DMS153 treated with DMSO at 0.1 percent for 48 hours (cell line): ENCODE data around the gene SMIM44.
"Not testable (repeated sequence)": the region's sequence is repeated elsewhere in the genome, so short reads cannot be mapped to it uniquely, and the experiment has no call there.

Experiments used
- DNase-seq: peaks from one replicate; lab custom pipeline; 2025; ENCODE audit not compliant: unreplicated experiment; lab: John Stamatoyannopoulos, UW

The SMIM44 gene

GRCh38 chr19:3459089-3459881 lies 24.0 kb downstream of the SMIM44 start:
- DNase-seq, result no peak

DNA sequence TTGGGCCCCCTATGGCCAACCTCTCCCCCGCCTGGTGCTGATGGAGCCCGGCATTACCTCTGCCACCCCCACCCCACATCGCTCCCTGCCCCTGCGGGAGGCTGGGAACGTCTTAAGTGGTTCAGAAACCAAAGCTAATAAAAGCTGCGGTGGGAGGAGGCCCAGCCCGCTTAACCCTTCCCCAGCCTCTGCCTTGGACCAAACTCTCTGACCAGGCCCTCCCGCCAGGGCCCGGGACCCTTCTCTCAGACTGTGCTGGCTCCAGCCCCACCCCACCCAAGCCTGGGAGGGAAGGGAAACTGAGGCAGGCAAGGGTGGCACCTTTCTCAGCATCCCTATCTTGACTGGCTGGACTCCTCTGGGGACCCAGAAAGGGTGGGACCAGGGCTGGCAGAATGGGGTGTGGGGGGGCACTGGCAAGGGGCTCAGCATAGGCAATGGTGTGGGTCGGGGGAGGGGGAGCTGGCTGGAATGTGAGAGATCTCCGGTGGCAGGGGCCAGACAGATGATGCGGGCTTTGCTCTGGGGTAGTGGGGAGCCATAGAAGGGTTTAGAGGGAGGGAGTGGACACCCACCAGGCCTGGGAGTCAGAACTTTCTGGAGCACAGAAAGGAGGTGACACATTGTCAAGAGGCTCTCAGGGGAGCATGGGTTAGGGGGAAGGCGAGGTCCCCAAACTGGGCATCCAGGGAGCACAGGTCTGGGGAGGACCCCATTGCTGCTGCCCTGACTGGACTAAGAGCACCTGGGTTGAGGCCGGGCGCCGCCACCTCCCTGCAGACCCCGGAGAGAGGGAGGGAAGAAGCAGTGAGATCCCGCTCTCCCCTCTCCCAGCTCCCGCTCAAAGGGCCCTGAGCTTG lies 24.8 kb downstream of the SMIM44 start:
- no peak for DNase-seq

GRCh38 chr19:3457528-3458228 lies 25.6 kb downstream of the SMIM44 start:
- no peak for DNase-seq

GRCh38 chr19:3456925-3457527 lies 26.2 kb downstream of the SMIM44 start:
- DNase-seq, result no peak

DNA sequence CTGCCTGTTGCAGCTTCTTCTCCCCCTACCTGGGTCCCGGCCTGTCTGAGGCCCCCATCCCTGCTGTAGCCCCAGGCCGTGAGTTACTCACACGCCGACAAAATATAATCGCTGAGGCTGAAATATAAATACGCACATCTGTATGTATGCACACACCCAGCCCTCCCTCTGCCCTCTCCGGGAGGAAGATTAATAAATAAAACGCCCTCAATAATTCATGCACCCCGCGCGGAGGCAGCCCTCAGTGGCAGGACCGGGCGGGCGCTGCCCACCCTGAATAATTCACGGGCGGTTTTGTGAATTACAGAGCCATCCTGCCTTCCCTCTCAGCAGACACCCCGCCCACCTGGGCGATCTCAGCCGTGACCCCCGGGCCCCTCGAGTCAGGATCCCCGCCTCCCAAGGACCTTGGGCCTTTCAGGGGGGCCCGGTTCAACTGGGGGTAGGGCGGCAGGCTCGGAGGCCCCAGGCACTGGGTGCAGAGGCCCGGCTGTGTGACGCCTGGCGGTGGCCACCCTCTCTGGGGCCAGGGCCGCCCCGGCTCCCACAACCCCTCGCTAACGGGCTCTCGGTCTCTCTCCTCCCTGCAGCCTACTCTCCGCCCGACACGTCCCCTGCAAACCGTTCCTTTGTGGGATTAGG lies 27.2 kb downstream of the SMIM44 start:
- DNase-seq, result no peak

DNA sequence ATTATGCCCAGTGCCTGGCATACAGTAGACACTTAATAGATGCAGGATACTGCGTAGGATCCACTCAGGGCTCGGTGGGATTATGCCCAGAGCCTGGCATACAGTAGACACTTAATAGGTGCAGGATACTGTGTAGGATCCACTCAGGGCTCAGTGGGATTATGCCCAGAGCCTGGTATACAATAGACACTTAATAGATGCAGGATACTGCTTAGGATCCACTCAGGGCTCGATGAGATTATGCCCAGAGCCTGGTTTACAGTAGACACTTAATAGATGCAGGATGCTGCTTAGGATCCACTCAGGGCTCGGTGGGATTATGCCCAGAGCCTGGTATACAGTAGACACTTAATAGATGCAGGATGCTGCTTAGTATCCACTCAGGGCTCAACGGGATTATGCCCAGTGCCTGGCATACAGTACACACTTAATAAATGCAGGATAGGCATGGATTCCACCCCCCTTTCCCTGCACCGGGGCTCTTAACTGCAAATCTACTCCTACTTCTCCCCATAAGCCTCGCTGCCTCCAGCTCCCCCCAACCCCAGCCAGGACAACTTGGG lies 27.8 kb downstream of the SMIM44 start:
- no peak for DNase-seq

- no peak for DNase-seq
Observed at GRCh38 chr19:3454656-3455392, 28.4 kb downstream of the SMIM44 start.

DNA sequence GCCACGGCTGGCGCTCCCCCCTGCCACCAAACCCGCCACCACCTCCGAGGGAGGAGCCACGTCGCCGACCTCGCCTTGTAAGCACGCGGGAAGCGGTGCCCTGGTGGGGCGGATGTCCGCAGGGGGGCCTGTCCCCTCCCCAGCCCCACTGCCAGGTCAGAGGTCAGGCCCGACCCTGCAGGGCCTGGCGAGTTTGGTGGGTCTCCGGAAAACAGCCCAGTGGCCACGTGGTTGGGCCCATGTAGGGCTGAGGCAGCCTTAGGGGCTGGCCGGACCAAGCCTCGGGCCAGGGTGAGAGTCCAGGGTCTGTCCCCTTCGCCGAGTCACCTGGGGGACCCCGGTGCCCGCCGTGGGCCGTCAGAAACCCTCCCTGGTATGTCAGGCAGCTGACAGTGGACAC lies 29.4 kb downstream of the SMIM44 start:
- DNase-seq, result no peak

GRCh38 chr19:3452942-3453214 lies 30.4 kb downstream of the SMIM44 start:
- not testable (repeated sequence) for DNase-seq

DNA sequence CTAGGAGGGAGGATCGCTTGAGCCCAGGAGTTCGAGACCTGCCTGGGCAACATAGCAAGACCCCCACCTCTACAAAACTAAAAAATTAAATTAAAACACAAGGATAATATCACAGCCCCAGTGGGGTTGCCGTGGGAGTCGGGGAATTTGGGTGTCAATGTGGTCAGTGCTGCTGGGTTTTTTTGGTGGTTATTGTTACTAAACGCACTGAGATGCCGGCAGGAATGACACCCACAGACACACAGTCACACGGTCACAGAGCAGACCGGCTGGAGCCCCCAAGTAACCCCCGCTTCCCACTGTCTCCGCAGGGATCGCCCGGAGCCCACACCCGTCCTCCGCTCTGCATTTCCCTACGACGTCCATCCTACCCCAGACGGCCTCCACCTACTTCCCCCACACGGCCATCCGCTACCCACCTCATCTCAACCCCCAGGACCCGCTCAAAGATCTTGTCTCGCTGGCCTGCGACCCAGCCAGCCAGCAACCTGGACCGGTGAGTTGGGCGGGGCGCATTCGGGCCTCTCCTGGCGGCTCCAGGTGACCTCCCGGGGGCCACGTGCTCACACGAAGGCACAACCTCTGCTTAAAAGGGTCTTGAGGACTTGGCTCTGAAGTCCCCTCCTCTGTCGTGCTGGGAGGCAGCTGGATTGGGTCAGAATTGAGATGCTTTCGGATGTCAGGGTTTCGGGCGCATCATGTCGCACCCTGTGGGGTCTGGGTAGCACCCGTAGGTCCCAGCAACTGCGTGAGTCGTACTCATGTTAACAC lies 30.9 kb downstream of the SMIM44 start:
- no peak for DNase-seq

DNA sequence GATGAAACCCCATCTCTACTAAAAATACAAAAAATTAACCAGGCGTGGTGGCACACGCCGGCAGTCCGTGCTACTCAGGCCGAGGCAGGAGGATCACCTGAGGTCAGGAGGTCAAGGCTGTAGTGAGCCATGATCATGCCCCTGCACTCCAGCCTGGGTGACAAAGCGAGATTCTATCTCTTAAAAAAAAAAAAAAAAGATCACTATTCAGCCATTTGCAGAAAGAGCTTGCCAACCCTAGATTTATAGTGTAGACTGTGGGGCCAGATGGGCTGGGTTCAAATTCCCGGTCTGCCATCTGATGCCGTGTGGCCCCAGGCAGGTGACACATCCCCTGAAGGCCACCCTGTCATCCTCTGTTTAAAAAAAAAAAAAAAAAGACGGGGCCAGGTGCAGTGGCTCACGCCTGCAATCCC lies 31.8 kb downstream of the SMIM44 start:
- no peak for DNase-seq

GRCh38 chr19:3450796-3451411 lies 32.3 kb downstream of the SMIM44 start:
- no peak for DNase-seq

- no peak for DNase-seq
Observed at GRCh38 chr19:3448616-3449334, 34.5 kb downstream of the SMIM44 start.

DNA sequence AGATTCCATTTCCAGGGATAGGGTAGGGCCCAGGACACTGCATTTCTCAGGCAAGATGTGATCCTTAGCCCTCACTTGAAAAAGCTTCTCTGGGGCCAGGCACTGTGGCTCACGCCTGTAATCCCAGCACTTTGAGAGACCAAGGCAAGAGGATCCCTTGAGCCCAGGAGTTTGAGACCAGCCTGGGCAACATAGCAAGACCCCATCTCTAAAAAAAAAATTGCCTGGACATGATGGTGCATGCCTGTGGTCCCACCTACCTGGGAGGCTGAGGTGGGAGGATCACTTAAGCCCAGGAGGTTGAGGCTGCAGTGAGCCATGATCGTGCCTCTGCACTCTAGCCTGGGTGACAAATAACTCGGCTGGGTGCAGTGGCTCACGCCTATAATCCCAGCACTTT lies 36.6 kb downstream of the SMIM44 start:
- DNase-seq, result not testable (repeated sequence)

GRCh38 chr19:3444695-3445234 lies 38.5 kb downstream of the SMIM44 start:
- DNase-seq, result no peak

DNA sequence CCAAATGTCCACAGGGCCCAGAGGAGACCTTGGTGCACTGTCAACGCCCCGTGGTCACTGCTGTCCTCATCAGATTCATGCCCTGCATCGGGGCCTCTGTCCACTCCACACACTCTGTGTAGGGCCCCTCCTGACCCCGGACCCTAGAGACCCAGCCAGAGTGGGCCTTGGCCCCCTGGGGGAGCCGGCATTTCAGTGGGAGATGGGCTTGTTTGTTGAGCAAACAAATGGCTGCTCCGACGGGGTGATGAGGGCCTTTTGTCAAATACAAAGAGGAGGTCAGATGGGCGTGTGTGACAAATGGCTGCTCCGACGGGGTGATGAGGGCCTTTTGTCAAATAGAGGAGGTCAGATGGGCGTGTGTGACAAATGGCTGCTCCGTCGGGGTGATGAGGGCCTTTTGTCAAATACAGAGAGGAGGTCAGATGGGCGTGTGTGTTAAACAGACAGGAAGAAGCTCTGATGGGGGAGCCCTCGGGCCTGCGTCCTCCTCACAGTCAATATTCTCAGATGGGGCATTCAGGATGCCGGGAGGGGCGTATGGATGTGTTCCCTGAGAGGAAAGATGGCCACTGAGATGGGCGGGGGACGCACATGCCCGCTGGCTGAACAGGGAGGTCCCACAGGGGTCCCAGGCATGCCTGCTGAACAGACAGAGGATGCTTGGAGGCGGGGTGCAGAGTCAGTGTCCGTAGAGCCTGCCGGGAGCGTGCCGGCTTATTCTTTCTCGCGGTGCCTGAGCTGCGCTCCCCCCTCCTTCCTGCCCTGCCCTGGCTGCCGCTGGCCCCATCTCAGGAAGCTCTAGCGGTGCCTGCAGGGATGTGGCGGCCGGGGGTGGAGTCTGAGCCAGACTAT lies 39.2 kb downstream of the SMIM44 start:
- DNase-seq, result peak; percentile 28
